ENCODE data around the gene MGAT4A.
A peak's percentile ranks its signal among the peaks of the same experiment; 100 is the strongest.

MGAT4A gene

DNA sequence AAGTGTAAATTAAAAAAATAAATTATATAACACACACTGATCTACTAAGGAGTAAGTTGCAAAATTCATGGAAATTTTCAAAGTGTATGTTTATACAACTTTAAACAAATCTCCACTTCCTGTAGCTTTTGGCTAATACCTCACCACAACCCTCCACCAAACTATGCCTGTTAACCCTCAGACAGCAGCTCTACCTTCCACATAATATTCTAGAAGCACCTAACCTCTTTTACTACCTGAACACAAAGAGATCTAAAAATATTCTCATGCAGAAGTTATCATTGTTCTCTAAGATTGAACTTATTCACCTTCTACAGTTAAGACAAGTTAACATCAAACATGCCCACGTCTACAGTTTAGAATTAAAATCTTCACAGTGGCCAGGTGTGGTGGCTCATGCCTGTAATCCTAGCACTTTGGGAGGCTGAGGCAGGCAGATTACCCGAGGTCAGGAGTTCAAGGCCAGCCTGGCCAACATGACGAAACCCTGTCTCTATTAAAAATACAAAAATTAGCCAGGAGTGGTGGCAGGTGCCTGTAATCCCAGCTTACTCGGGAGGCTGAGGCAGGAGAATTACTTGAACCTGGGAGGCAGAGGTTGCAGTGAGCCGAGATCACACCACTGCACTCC, 2.7 kb downstream of the MGAT4A start:
- DNase-seq = peak; percentile 45

DNA sequence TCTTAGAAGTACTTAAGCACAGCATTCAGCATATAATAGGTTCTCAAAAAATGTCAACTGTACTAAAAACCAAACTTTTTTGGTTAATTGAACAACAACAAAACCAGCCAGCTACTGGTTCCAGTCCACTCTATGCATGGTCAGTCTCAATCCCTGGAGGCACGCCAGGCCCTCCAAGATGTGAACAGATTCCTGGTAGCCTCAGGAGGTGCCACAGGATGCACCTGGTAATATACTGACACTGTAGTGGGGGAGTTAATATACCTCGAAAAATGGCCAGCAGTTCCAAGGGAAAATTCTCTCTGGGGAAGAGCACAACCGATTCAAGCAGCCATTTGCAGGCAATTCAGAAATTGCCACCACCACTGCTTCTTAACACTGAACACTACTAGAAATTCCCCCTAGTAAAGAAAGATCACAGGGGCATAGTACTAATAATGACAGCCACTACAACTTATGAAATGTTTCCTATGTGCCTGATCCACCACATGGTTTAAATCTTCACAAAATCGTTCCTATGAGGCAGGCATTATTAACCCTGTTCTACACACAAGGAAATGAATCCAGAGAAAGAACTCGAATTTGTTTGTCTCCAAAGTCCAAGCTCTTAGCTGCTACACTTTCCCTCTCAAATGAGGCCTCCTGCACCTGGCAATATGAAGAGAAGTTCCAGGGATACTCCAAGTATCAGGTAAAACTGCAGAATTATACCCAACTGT, 3.4 kb downstream of the MGAT4A start:
- no peak for DNase-seq

DNA sequence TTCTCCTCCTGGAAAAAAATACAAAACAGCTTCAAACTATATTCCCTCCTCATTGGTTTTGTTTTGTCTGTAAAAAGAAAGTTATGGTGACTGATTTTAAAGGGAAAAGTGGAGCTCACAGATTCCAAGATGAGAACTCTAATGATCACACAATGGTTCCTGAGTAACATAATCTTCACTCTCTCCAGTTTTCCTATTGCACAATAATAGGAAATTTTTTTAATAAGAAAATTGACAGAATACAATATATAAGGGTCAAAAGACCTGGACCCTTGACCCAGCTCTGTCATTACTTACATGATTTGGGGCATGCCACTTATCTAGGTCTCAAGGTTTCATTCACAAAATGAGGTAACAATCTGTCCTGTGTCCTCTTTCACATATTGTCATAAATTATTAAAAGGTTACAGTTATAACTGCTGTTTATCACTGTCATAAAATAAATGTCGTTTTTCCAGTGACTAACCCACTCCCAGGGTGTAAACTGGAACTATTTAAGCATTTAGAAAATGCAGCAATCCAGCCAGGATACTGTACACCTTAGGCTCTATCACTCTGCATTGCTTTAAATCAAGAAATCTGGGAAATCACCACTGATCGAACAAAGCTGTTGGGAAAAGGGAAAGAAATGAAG, 4.1 kb downstream of the MGAT4A start:
- DNase-seq = no peak

DNA sequence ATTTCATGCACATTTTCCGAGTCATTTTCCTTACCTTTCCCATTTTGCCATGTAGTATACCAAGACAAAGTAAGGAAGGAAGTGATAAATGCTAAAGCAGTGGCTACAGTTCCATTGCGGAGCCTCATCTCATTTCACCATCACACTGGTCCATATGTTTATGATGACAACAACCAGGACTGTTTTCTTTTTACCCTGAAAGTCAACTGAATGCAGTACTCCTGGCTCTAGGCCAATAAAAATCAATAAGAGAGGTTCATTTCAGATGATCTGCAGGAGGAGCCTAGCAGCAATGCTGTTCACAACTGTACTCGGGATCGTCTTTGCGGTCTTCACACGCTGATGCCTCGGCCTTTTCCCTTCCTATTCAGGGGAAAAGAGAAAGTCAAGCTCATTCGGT, 4.7 kb downstream of the MGAT4A start:
- DNase-seq = peak; percentile 28

DNA sequence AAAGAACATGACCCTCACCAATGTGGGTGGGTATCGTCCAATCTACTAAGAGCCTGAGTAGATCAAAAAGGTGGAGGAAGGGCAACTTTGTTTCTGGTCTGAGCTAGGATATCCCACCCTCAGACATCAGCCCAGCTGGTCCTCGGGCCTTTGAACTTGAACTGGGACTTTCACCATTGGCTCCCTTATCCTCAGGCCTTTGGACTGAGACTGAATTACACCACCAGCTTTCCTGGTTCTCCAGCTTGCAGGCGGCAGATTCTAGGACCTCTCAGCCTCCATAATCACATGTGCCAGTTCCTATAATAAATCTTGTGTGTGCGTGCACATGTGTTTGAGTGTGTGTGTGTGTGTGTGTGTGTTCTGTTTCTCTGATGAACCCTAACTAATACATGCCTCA, 10.6 kb downstream of the MGAT4A start:
- no peak for DNase-seq

DNA sequence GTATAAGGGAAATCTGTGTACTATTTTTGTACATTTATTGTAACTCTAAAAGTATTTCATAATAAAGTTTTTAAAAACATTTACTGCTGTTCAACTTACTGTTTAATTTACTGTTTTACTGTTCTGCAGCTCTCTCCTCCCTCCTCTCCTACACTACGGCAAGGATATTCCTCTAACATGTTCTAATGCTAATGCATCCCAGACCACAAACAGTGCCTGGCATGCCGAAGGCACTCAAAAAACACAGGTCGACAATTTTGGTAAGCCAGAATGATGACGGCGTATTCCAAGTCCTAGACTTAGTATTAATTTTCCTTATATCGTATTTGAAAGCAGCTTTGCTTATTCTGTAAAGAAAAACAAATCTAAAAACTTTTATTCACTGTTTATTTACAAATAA, 13.3 kb downstream of the MGAT4A start:
- DNase-seq = no peak

DNA sequence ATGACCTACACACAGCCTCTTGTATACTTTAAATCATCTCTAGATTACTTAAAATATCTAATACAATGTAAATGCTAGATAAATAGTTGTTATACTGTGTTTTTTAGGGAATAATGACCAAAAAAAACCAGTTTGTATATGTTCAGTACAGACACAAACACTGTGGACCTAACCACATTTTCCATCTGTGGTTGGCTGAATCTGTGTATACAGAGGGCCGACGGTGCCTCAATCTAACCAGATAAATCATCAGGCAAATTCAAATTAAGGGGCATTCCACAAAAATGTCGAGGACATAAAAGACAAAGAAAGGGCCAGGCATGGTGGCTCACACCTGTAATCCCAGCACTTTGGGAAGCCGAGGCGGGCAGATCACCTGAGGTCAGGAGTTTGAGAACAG, 14.1 kb downstream of the MGAT4A start:
- DNase-seq = no peak

DNA sequence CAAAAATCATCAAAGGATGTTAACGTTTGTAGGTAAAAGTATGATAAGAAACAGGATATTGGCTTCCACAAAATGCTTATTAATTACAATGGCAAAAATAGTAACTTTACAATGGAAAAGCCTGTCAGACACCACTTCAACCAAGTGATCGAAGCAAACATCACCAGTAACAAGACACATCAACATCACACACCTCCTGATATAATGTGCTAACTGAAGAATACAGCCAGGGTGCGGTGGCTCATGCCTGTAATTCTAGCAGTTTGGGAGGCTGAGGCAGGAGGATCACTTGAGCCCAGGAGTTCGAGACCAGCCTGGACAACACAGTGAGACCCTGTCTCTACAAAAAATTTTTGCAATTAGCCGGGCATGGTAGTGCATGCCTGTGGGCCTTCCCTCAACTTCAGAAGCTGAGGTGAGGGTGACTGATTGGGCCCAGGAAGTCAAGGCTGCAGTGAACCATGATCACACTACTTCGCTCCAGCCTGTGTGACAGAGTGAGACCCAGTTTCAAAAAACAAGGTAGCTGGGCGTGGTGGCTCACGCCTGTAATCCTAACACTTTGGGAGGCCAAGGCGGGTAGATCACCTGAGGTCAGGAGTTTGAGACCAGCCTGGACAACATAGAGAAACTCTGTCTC, 15.0 kb downstream of the MGAT4A start:
- no peak for DNase-seq

DNA sequence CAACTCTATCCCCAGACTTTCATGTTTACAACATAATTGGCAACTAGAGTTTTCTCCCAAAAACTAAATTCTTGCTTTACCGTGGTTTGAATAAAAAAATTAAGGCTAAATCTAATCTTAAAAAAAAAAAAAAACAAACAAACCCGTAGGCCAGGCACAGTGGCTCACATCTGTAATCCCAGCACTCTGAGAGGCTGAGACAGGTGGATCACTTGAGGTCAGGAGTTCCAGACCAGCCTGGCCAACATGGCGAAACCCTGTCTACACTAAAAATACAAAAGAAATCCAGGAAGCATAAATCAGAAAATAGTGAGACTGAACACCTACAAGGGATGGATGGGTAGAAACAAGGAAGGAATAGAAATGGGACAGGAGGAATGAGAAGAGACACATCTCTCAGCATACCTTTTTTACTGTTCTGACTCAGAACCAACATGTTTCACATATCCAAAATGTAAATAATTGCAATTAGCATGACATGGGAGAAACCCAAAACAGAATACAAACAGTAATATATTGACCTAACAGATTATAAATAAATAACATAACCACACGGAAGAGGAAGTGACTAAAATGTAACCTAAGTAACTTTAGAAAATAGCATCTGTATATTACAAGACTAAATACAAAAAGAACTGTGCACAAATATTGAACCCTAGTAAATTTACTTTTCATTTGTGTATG, 17.5 kb downstream of the MGAT4A start:
- DNase-seq = no peak

DNA sequence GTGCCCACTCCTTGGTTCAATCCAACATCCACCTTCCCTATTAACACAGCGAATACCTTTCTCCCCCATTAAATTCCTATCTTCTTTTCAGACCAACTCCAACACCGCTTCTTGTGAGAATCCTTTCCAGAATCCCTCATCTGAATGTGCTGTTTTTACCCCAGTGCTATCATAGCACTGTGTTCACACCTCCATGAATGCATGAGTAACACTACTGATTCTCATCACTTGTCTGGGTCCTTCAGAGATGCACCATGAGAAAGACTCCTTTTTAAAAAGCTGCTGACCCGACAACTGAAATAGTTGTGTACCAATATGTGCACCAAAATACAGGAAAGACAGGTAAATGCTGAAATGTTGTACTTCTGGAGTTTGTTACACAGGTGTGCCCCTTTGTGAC, 18.8 kb downstream of the MGAT4A start:
- no peak for DNase-seq

DNA sequence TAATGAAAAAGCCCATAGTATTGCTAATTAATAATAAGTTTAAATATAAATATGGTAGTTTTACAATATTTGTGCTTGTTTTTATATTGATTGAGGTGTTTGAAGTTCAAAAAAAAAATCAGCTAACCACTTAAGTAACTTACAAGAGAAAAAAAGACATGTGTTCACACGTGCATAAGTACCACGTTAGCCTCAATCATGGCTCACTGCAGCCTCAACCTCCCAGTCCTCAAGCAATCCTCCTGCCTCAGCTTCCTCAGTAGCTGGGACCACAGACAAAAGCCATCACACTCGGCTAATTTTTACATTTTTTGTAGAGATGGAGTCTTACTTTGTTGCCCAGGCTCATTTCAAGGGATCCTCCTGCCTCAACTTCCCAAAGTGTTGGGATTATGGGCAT, 19.4 kb downstream of the MGAT4A start:
- no peak for DNase-seq

DNA sequence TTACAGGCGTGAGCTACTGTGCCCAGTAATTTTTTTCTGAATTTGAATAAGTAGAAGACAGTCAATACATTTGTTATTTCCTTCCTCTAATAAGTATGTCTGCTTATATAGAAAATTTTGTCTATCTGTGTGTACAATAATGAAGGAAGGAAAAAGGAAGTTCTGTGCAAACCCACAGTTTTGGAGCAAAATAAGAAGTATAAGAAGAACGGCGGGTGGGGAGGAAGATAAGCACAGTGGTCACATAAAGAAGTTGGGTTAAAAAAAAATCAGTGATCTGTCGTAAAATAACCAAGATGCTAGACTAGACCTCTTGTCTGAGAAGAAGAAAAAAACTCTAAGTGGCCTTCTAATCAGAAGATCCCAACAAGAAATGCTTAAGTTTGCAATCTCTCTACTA, 20.2 kb downstream of the MGAT4A start:
- DNase-seq = no peak

DNA sequence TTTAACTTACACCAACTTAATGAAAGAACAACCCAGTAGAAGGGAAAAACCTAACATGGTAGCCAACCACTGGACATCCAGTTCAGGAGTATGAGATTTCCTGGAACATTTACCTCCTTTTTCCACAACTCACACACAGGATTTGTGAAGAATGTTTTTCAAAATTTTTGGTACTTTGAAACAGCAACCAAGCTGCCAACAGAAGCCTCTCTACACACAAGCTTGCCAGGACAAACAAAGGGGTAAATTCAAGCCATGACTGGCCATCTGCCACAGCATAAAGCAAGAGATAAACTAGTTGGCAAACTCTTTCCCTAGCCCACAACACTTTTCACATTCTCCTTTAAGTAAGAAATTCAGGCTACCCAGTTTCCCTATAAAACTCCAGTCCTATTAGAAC, 21.4 kb downstream of the MGAT4A start:
- no peak for DNase-seq

DNA sequence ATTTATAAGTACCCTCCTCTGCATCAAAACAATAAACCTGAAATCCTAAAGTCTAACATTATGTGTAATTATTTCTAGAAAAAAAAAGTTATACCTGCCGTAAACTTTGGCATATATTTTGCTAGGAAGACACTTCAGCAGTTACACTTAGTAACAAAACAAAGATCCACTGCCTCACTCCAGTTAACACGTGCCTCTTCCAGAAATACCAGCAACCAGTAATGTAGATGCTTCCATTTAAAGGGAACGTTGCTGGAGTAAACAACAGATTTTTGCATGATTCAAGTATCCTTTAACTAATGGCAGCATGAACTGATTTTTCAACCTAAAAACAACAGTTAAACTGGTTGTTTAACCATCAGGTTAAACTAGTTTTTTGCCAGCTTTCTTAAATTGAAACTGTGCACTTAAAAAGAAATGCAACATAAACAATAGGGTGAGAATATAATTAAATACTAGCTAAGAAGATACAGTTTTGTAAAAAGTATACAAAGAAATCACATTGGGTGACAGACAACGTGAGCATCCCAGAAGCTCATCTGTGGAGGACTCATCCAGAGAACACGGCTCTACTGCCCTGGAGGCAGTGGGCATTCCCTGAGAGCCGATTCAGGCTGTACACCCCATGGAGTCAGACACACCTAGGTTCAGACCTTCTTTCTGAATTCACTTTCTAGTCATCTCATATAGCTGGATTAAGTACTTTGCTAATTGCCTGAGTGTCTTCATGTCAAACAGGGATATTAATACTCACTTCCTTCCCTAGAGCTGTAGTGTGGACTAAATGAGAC, 22.3 kb downstream of the MGAT4A start:
- no peak for DNase-seq

DNA sequence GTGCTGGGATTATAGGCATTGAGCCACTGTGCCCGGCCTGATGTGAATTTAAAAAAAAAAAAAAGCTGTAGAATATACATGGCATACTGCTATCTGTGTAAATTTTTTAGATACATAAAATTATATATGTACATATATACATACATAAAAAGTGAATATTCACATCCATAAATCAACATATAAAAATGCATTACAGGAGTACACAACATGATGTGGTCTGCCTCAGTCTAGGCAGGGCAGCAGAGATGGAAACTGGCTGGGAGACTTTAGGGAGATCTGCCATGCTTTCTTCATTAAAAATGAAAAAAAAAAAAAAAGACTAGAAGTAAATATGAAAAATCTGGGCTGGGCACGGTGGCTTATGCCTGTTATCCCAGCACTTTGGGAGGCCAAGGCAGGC, 24.3 kb downstream of the MGAT4A start:
- no peak for DNase-seq

DNA sequence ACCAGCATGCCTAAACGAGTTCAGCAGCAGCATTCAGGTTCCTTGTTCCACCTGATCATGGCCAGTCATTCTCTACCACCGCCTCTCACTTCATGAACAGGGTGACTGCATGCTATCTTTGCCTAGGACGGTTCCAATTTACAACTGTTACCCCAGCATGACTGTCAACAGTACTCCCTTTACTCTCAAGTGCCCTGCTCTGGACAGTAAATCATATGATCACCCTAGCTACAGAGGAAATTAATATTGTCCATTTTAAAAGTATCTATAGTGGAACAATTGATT, 25.7 kb downstream of the MGAT4A start:
- DNase-seq = no peak

DNA sequence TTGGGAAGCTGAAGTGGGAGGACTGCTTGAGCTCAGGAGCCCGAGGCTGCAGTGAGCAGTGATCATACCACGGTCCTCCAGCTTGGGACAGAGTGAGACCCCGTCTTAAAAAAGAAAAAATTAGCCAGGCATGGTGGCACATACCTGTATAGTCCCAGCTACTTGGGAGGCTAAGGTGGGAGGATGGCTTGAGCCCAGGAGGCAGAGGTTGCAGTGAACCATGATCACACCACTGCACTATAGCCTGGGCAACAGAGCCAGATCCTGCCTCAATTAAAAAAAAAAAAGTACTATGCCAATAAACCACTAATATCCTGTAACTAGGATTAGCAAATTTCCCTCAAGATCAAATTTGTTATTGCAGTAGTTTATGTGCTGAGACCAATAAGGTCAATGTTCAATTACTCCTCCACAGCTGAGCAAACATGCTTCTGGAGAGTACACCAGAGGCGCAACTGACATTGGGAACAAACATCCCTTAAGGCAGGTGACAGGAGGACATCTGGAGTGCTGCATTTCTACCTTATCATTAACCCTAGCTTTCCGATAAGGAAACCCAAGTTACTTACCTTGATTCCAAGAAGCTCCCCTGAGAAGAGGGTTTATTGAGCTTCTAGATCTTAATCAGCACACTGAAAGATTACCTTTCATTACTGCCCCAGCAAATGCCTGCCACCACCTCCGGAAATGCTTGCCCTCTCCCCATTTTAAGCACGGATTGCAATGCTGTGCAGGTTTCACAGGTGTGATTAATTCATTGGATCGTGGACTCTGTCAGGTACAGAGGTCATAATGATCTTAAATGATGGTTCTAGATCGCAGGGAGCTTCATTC, 26.2 kb downstream of the MGAT4A start:
- DNase-seq = no peak

DNA sequence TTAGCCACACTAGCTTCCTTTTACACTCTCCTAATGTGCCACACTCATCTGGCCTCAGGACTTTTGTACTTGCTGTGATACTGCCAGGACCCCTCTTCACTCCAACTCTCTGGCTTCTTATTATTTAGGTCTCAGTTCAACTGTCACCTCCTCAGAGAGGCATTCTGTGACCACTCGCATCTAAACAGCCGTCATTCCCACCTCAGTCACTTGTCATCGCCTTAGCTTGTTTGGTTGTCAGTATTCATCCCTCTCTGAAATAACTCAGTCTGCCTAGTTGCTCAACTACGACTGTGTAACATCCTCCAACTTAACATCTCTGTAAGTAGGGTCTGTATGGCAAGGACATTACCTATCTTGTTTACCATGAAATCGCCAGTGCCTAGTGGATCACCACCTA, 27.2 kb downstream of the MGAT4A start:
- no peak for DNase-seq

DNA sequence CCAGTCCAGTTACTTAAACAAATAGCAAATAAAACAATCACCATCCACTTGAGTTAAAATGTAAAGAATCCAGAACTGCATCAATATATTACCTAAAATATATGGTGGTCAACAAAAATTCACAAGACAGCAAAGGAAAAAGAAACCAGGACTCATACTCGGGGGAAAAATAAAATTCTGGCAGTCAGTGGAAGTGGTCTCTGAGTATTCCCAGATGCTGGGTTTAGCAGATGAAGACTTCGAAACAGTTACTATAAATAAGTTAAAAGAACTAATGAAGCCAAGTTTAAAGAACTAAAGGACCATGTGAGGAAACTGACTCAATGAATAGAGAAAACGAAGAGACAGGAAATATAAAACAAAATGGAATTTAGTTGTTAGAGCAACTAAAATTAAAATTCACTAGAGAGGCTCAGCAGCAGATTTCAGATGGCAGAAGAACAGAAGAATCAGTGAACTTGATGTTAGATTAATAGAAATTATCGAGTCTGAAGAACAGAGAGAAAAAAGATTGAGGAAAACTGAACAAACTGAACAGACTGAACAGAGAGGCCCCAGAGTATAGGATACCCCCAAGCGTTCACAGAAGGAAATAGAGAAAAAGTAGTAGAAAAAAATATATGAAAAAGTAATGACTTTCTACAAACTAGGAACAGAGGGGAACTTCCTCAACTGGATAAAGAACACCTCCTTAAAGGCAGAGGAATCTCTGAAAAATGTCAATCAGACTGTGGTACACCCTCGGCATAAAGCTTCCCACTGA, 27.9 kb downstream of the MGAT4A start:
- DNase-seq = no peak

DNA sequence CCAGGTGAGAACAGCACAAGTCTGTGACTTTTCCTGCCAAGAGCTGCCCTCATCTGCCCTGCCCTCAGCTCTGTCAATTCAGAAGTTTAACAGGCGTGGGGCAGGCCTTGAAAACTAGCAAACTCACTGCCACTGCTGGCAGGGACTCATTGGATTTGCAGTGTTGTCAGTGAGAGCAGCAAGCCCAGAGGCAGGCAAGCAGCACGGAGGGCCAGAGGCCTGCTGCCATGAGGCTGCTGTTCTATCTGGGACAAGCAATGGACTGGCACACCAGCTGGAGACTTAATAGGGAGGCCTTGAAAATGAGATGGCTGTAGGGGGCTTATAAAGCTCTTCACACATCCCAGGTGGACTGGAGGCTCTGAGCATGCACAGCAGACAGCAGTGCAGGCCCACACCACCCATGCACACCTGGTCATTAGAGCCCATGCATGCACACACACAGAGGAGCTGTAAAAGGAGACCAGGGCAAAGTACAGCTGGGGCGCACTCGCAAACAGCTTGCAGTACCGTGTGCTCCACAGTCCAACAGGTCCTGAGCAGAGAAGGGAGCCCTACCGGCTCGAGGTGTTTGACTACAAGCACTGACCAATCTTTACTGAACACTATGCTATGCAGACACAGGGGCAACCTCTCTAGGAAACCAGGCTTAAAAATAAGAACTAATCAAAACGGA, 28.7 kb downstream of the MGAT4A start:
- no peak for DNase-seq

DNA sequence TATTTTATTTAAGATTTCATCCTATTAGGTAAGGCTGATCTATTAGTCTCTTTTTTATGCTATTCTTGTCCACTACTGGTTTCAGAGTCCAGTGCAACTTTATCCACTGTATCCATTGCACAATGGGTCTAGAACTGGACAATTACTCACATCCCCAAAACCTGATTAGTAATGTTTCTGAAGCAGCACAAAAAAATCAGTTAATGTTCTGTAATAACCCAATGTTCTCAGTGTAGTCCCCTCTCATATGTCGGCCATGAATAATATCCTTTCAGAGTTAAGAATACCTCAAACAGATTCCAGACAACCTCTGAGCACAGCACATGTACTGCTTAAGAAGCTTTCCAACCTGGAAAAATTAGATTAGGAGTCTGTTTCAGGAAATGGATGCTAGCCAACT, 29.7 kb downstream of the MGAT4A start:
- no peak for DNase-seq
